Kidney (tissue), 14 donors: Measurements from ENCODE around the gene MIER1. TPM values are rescaled to one million over a fixed set of nuclear protein-coding genes. Genes with fewer than 3 reads are reported as not detected.
"Not testable (repeated sequence)": the region's sequence is repeated elsewhere in the genome, so short reads cannot be mapped to it uniquely, and the experiment has no call there.

Experiments
- DNase-seq, 5 donors: peaks; one replicate each; pipeline ENCODE4 v3.0.0-alpha.2; 2013 to 2020
- FAIRE-seq: peaks from 2 replicates; lab custom pipeline; 2012; peaks lifted over from hg19 to GRCh38; lab: Jason Lieb, UNC
- H3K27ac ChIP-seq, 2 donors: one replicate each; pipeline ENCODE4 v1.7.0; 2013; ENCODE audit warnings: low read depth in 2 of 2, low read length in 2 of 2, inconsistent platforms in 1 of 2
- H3K27me3 ChIP-seq: one replicate; pipeline ENCODE4 v1.7.1; 2013; ENCODE audit warnings: low read length, inconsistent platforms; ENCODE audit not compliant: control insufficient read depth, insufficient read depth
- H3K36me3 ChIP-seq, 3 donors: one replicate each; pipeline versions ENCODE4 v1.7.0 to v1.7.1; 2013; ENCODE audit warnings: low read length in 3 of 3, control low read depth in 1 of 3, inconsistent platforms in 1 of 3; ENCODE audit not compliant: insufficient read depth in 3 of 3, control insufficient read depth in 2 of 3
- H3K4me1 ChIP-seq, 3 donors: one replicate each; pipeline versions ENCODE4 v1.7.0 to v1.7.1; 2013; ENCODE audit warnings: low read length in 3 of 3, inconsistent platforms in 1 of 3, low read depth in 1 of 3; ENCODE audit not compliant: control insufficient read depth in 2 of 3, insufficient read depth in 2 of 3
- H3K4me3 ChIP-seq, 3 donors: one replicate each; pipeline versions ENCODE4 v1.7.0 to v1.8.1; 2013; ENCODE audit warnings: low read length in 3 of 3, control low read depth in 1 of 3, inconsistent platforms in 1 of 3
- H3K9ac ChIP-seq, 3 donors: one replicate each; pipeline versions ENCODE4 v1.7.0 to v1.7.1; 2013; ENCODE audit warnings: low read length in 3 of 3, control low read depth in 1 of 3, inconsistent platforms in 1 of 3
- H3K9me3 ChIP-seq, 3 donors: one replicate each; pipeline versions ENCODE4 v1.7.0 to v1.7.1; 2013; ENCODE audit warnings: low read length in 3 of 3, control low read depth in 1 of 3, inconsistent platforms in 1 of 3; ENCODE audit not compliant: control insufficient read depth in 2 of 3, insufficient read depth in 1 of 3
- CTCF ChIP-seq: IDR thresholded peaks from 3 replicates; pipeline ENCODE4 v1.5.1; 2012; ENCODE audit warnings: mild to moderate bottlenecking, moderate library complexity, borderline replicate concordance; ENCODE audit not compliant: insufficient read depth; ENCODE audit errors: extremely low read depth
- intact Hi-C: fragments of 100-400 bp; cut with DNase I; formaldehyde crosslinking; loops from one replicate; pipeline ENCODE4 v1.11.1; 2022
- polyA plus RNA-seq: library from polyadenylated mRNA; stranded (reverse); fragments of 350-450 nt; fragmentation: Illumina TruSeq; extraction: RNeasy Lipid Tissue Mini Kit (QIAGEN cat#74804); gene quantifications from one replicate; pipeline ENCODE4 v1.2.3, GENCODE V29; 2014; ENCODE audit warnings: low read depth, low replicate concordance; ENCODE audit not compliant: insufficient read depth
- total RNA-seq: library from RNA; stranded (reverse); fragmentation: NEBNext Ultra II Directional; extraction: Animal tissue kit (Norgen Biotek cat#: 25700); gene quantifications from one replicate; pipeline ENCODE4 v1.2.1, GENCODE V29; 2021
- donor health status: control.
- donor health status: control.
- donor health status: control.
- donor health status: control.
- donor health status: control.
- donor health status: DM: yes; HTN: yes; CAD: no.
- donor health status: Normal renal cell carcinoma (clear cell type).

Gene MIER1
- total and polyA plus RNA-seq, 2 donors from 2014 or later: 9.4 to 47.6 TPM

- H3K27ac ChIP-seq: no peak overlapping the region
- TF ChIP-seq CTCF: no peak
- no peak overlapping the region for H3K4me3 ChIP-seq
- H3K36me3 ChIP-seq: no peaks in the 10 kb centered on the region
- H3K9ac ChIP-seq: no peak overlapping the region
- DNase-seq: no peak
- H3K27me3 ChIP-seq: no peaks in the 10 kb centered on the region
- H3K9me3 ChIP-seq: no peaks in the 10 kb centered on the region
- H3K4me1 ChIP-seq: no peaks in the 10 kb centered on the region
- no peak for FAIRE-seq
- intact Hi-C loops: no loop called here
Measured at GRCh38 chr1:66890621-66891020, 34.2 kb upstream of the MIER1 start.

- Histone ChIP-seq H3K9me3 (no peaks in the 10 kb centered on the region), H3K4me1 (no peaks in the 10 kb centered on the region), H3K9ac (no peak overlapping the region), H3K4me3 (no peak overlapping the region), H3K36me3 (no peaks in the 10 kb centered on the region), H3K27me3 (no peaks in the 10 kb centered on the region), H3K27ac (no peak overlapping the region)
- DNase-seq (no peak), FAIRE-seq (no peak)
- TF ChIP-seq CTCF: no peak
- intact Hi-C loops: no loop called here
Measured at GRCh38 chr1:66893712-66894111, 31.1 kb upstream of the MIER1 start.

- H3K27ac ChIP-seq, DNase-seq, intact Hi-C loops, H3K9ac ChIP-seq, H3K4me1 ChIP-seq, H3K27me3 ChIP-seq, H3K36me3 ChIP-seq, H3K4me3 ChIP-seq, H3K9me3 ChIP-seq: not testable (repeated sequence)
- FAIRE-seq: peak; percentile 96
Measured at GRCh38 chr1:66915203-66915602, 9.6 kb upstream of the MIER1 start.

GRCh38 chr1:66916320-66916719, 8.5 kb upstream of the MIER1 start:
- Histone ChIP-seq H3K4me3 (no peak overlapping the region), H3K27me3 (no peaks in the 10 kb centered on the region), H3K27ac (no peak overlapping the region), H3K36me3 (no peaks in the 10 kb centered on the region), H3K4me1 (no peaks in the 10 kb centered on the region), H3K9ac (no peak overlapping the region), H3K9me3 (no peaks in the 10 kb centered on the region)
- no peak for TF ChIP-seq CTCF
- no peak for DNase-seq
- intact Hi-C loops: no loop called here
- no peak for FAIRE-seq
